Vagina (tissue), 2 donors: ENCODE results near the gene MARCHF3.

Experiments used
- CTCF ChIP-seq, 3 experiments: fragments of 450-650 bp in 2 of 3; fragments of 200-600 bp in 1 of 3; sonication (generic) in 1 of 3; IDR thresholded peaks; one replicate each; pipeline ENCODE4 v1.5.1; 2017 to 2019; ENCODE audit warnings: antibody characterized with exemption in 3 of 3, mild to moderate bottlenecking in 2 of 3, moderate library complexity in 2 of 3
- POLR2A ChIP-seq, 2 donors: fragments of 450-650 bp; IDR thresholded peaks; one replicate each; pipeline ENCODE4 v1.6.1; 2017; ENCODE audit warnings: antibody characterized with exemption in 2 of 2, mild to moderate bottlenecking in 2 of 2, moderate library complexity in 2 of 2

DNA sequence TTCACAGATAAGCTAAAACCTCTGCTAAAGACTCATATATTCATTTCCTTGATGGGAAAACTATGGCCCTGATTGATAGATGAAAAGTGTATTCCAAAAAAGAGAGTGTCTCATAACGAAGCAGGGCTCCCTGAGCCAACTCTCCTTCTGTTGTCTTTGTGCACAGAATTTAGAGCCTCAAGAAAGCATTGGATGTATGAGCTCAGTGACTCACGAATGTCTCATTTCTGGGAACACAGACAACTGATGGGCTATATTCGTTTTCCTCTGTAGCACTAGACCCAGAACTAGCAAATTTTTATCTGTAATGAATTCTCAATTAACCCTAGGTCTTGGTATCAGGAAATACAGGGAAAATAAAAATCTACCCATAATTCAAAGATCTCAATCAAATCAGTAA, 165.1 kb downstream of the MARCHF3 start:
- TF ChIP-seq CTCF (IDR thresholded peaks at IDR 0.05): no peak
- TF ChIP-seq POLR2A (IDR thresholded peaks at IDR 0.05): no peak
